HEK293 (cell line): ENCODE data around the gene IQCH.

ENCODE experiments used
- HOXA7 ChIP-seq: sonication (generic); formaldehyde crosslinking; IDR thresholded peaks from 2 replicates; pipeline ENCODE4 v1.8.1; 2022; ENCODE audit warnings: missing genetic modification reagents, borderline replicate concordance
- OVOL3 ChIP-seq: fragments of 450-650 bp; formaldehyde crosslinking; IDR thresholded peaks from 2 replicates; pipeline ENCODE4 v1.5.1; 2016; ENCODE audit warnings: missing biosample characterization, missing genetic modification characterization
- ZFP41 ChIP-seq: fragments of 450-650 bp; formaldehyde crosslinking; IDR thresholded peaks from 2 replicates; pipeline ENCODE4 v1.5.1; 2016; ENCODE audit warnings: missing biosample characterization, missing genetic modification characterization, borderline replicate concordance
- ZNF274 ChIP-seq, 2 experiments: fragments of 200-500 bp in 1 of 2; fragments of 450-650 bp in 1 of 2; sonication (Bioruptor generic) in 1 of 2; formaldehyde crosslinking in 1 of 2; IDR thresholded peaks; 2 replicates each; pipeline versions ENCODE4 v1.5.1 to v1.6.1; 2014 to 2016; ENCODE audit warnings: borderline replicate concordance in 1 of 2, inconsistent platforms in 1 of 2, low read length in 1 of 2, missing biosample characterization in 1 of 2, missing genetic modification characterization in 1 of 2
- TF ChIP-seq, protein P1 (sequence below): fragments of 450-650 bp; formaldehyde crosslinking; IDR thresholded peaks from 2 replicates; pipeline ENCODE4 v1.5.1; 2016; ENCODE audit warnings: missing biosample characterization, missing genetic modification characterization
- TF ChIP-seq, protein P2 (sequence below): sonication (generic); formaldehyde crosslinking; IDR thresholded peaks from 2 replicates; pipeline ENCODE4 v1.8.1; 2022; ENCODE audit warnings: mild to moderate bottlenecking, moderate library complexity, missing genetic modification reagents
- TF ChIP-seq, protein P3 (sequence below): fragments of 450-650 bp; formaldehyde crosslinking; IDR thresholded peaks from 2 replicates; pipeline ENCODE4 v1.5.1; 2016; ENCODE audit warnings: missing biosample characterization, missing genetic modification characterization

GRCh38 chr15:67359431-67360079, 105.0 kb downstream of the IQCH start:
- TF ChIP-seq, protein P1, sequence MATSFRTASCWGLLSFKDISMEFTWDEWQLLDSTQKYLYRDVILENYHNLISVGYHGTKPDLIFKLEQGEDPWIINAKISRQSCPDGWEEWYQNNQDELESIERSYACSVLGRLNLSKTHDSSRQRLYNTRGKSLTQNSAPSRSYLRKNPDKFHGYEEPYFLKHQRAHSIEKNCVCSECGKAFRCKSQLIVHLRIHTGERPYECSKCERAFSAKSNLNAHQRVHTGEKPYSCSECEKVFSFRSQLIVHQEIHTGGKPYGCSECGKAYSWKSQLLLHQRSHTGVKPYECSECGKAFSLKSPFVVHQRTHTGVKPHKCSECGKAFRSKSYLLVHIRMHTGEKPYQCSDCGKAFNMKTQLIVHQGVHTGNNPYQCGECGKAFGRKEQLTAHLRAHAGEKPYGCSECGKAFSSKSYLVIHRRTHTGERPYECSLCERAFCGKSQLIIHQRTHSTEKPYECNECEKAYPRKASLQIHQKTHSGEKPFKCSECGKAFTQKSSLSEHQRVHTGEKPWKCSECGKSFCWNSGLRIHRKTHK (tag by site-specific recombination), result no peak
- TF ChIP-seq, protein P2, sequence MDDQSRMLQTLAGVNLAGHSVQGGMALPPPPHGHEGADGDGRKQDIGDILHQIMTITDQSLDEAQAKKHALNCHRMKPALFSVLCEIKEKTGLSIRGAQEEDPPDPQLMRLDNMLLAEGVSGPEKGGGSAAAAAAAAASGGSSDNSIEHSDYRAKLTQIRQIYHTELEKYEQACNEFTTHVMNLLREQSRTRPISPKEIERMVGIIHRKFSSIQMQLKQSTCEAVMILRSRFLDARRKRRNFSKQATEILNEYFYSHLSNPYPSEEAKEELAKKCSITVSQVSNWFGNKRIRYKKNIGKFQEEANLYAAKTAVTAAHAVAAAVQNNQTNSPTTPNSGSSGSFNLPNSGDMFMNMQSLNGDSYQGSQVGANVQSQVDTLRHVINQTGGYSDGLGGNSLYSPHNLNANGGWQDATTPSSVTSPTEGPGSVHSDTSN (CRISPR knock-in tag), result no peak
- TF ChIP-seq OVOL3 (tag by site-specific recombination) (no peak), ZNF274 (IDR thresholded peaks at IDR 0.05; ENCODE audit: low read length) (no peak), ZNF274 (tag by site-specific recombination; IDR thresholded peaks at IDR 0.05; ENCODE audit: borderline replicate concordance) (no peak), HOXA7 (no peak), ZFP41 (no peak)
- TF ChIP-seq, protein P3, sequence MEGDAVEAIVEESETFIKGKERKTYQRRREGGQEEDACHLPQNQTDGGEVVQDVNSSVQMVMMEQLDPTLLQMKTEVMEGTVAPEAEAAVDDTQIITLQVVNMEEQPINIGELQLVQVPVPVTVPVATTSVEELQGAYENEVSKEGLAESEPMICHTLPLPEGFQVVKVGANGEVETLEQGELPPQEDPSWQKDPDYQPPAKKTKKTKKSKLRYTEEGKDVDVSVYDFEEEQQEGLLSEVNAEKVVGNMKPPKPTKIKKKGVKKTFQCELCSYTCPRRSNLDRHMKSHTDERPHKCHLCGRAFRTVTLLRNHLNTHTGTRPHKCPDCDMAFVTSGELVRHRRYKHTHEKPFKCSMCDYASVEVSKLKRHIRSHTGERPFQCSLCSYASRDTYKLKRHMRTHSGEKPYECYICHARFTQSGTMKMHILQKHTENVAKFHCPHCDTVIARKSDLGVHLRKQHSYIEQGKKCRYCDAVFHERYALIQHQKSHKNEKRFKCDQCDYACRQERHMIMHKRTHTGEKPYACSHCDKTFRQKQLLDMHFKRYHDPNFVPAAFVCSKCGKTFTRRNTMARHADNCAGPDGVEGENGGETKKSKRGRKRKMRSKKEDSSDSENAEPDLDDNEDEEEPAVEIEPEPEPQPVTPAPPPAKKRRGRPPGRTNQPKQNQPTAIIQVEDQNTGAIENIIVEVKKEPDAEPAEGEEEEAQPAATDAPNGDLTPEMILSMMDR (tag by site-specific recombination), result no peak
